IMR-90 (cell line): ENCODE results near the gene TTC28. TPM values are rescaled to one million over a fixed set of nuclear protein-coding genes. Genes with fewer than 3 reads are reported as not detected.

Source experiments
- ATAC-seq: fragments of 200-7000 bp; cut with Tn5 transposase; 2 replicates; pipeline ENCODE4 v1.9.1; 2020; ENCODE audit warnings: low read depth, mild to moderate bottlenecking, moderate library complexity
- BruUV-seq: library from RNA; stranded (reverse); fragments of 400-500 nt; replicated peaks from 2 replicates; lab custom pipeline; 2021; lab: Mats Ljungman, UMichigan
- CTCF ChIA-PET: fragments of 300-600 bp; formaldehyde crosslinking; extraction: SDS; loops from one replicate; lab custom pipeline; 2021; ENCODE audit warnings: antibody characterized with exemption; lab: Yijun Ruan, JAX
- POLR2A ChIA-PET: fragments of 300-600 bp; sonication (Branson Sonifier 250); formaldehyde crosslinking; loops from one replicate; lab custom pipeline; 2022; ENCODE audit warnings: antibody characterized with exemption; ENCODE audit not compliant: unreplicated experiment; lab: Charles Lee
- DNase-seq: peaks from one replicate; pipeline ENCODE4 v3.0.0; 2013
- H2AFZ ChIP-seq: replicated peaks from 2 replicates; pipeline ENCODE3; 2013; ENCODE audit warnings: low read length, mild to moderate bottlenecking; ENCODE audit not compliant: poor library complexity
- H2AK5ac ChIP-seq: 2 replicates; pipeline ENCODE4 v1.6.1; 2013; ENCODE audit warnings: low read depth, low read length, inconsistent platforms
- H2AK9ac ChIP-seq: replicated peaks from 2 replicates; pipeline ENCODE3; 2013; ENCODE audit warnings: mild to moderate bottlenecking, low read depth, low read length, moderate library complexity; ENCODE audit not compliant: poor library complexity
- H2BK120ac ChIP-seq: 2 replicates; pipeline ENCODE4 v1.6.1; 2013; ENCODE audit warnings: low read depth, low read length, inconsistent platforms
- H2BK15ac ChIP-seq: 3 replicates; pipeline ENCODE4 v1.6.1; 2013; ENCODE audit warnings: low read depth, low read length, inconsistent platforms
- H2BK20ac ChIP-seq: 2 replicates; pipeline ENCODE4 v1.6.1; 2013; ENCODE audit warnings: low read depth, mild to moderate bottlenecking, inconsistent platforms, low read length, moderate library complexity
- H2BK5ac ChIP-seq: 2 replicates; pipeline ENCODE4 v1.6.1; 2013; ENCODE audit warnings: mild to moderate bottlenecking, low read depth, low read length, inconsistent platforms; ENCODE audit not compliant: poor library complexity, severe bottlenecking
- H3K14ac ChIP-seq: replicated peaks from 2 replicates; pipeline ENCODE4 v1.6.1; 2013; ENCODE audit warnings: low read depth, low read length, inconsistent platforms
- H3K18ac ChIP-seq: 2 replicates; pipeline ENCODE4 v1.6.1; 2013; ENCODE audit warnings: low read depth, low read length, control low read depth
- H3K23ac ChIP-seq: 2 replicates; pipeline ENCODE4 v1.6.1; 2013; ENCODE audit warnings: low read depth, low read length, inconsistent platforms
- H3K27ac ChIP-seq: 2 replicates; pipeline ENCODE4 v1.5.1; 2013; ENCODE audit warnings: mild to moderate bottlenecking, control low read depth, low read length; ENCODE audit not compliant: insufficient read depth
- H3K27me3 ChIP-seq: 2 replicates; pipeline ENCODE4 v1.6.1; 2013; ENCODE audit warnings: low read length; ENCODE audit not compliant: control insufficient read depth, insufficient read depth
- H3K36me3 ChIP-seq: 2 replicates; pipeline ENCODE4 v1.6.1; 2013; ENCODE audit warnings: low read length, mixed read lengths; ENCODE audit not compliant: control insufficient read depth, insufficient read depth
- H3K4ac ChIP-seq: 2 replicates; pipeline ENCODE4 v1.6.1; 2013; ENCODE audit warnings: low read depth, low read length, inconsistent platforms
- H3K4me1 ChIP-seq: 2 replicates; pipeline ENCODE4 v1.6.1; 2013; ENCODE audit warnings: low read length, mixed read lengths; ENCODE audit not compliant: control insufficient read depth, insufficient read depth
- H3K4me2 ChIP-seq: 2 replicates; pipeline ENCODE4 v1.6.1; 2013; ENCODE audit warnings: low read depth, mild to moderate bottlenecking, control low read depth, low read length, moderate library complexity
- H3K4me3 ChIP-seq: 2 replicates; pipeline ENCODE4 v1.5.1; 2013; ENCODE audit warnings: low read depth, mild to moderate bottlenecking, control low read depth, low read length, moderate library complexity; ENCODE audit not compliant: insufficient read depth
- H3K56ac ChIP-seq: 2 replicates; pipeline ENCODE4 v1.6.1; 2013; ENCODE audit warnings: low read length, inconsistent platforms; ENCODE audit not compliant: insufficient read depth; ENCODE audit errors: extremely low read depth
- H3K79me1 ChIP-seq, 2 experiments: 2 replicates each; pipeline ENCODE4 v1.6.1; 2013; ENCODE audit warnings: low read length in 2 of 2, inconsistent platforms in 1 of 2, low read depth in 1 of 2
- H3K9ac ChIP-seq: 2 replicates; pipeline ENCODE4 v1.6.1; 2013; ENCODE audit warnings: low read depth, low read length, control low read depth
- H3K9me1 ChIP-seq: 2 replicates; pipeline ENCODE4 v1.6.1; 2013; ENCODE audit warnings: low read length, inconsistent platforms; ENCODE audit not compliant: insufficient read depth
- H3K9me3 ChIP-seq: 2 replicates; pipeline ENCODE4 v1.6.1; 2013; ENCODE audit warnings: low read length; ENCODE audit not compliant: control insufficient read depth, insufficient read depth
- H4K20me1 ChIP-seq: 2 replicates; pipeline ENCODE4 v1.6.1; 2013; ENCODE audit warnings: low read length, inconsistent platforms; ENCODE audit not compliant: insufficient read depth
- H4K5ac ChIP-seq: 2 replicates; pipeline ENCODE4 v1.6.1; 2013; ENCODE audit warnings: mild to moderate bottlenecking, low read depth, low read length, control low read depth
- H4K8ac ChIP-seq, 2 experiments: 2 replicates each; pipeline ENCODE4 v1.6.1; 2013; ENCODE audit warnings: low read depth in 2 of 2, low read length in 2 of 2, control low read depth in 1 of 2, inconsistent platforms in 1 of 2
- H4K91ac ChIP-seq: 2 replicates; pipeline ENCODE4 v1.6.1; 2013; ENCODE audit warnings: low read depth, low read length, inconsistent platforms; ENCODE audit not compliant: insufficient read depth
- BHLHE40 ChIP-seq: fragments of 150-350 bp; IDR thresholded peaks from 2 replicates; pipeline ENCODE4 v1.6.1; 2016; ENCODE audit warnings: mild to moderate bottlenecking, low read depth, low read length
- CEBPB ChIP-seq: IDR thresholded peaks from 2 replicates; pipeline ENCODE4 v1.6.1; 2012; ENCODE audit warnings: low read depth, low read length, improper control_type of control experiment
- CHD1 ChIP-seq: IDR thresholded peaks from 2 replicates; pipeline ENCODE4 v1.6.1; 2012; ENCODE audit warnings: low read depth, low read length, improper control_type of control experiment
- FOS ChIP-seq: fragments of 150-350 bp; IDR thresholded peaks from 2 replicates; pipeline ENCODE4 v1.6.1; 2016; ENCODE audit warnings: low read depth, low read length
- MAFK ChIP-seq: IDR thresholded peaks from 2 replicates; pipeline ENCODE4 v1.6.1; 2012; ENCODE audit warnings: low read depth, low read length, improper control_type of control experiment
- MAZ ChIP-seq: IDR thresholded peaks from 2 replicates; pipeline ENCODE4 v1.6.1; 2012; ENCODE audit warnings: low read depth, mild to moderate bottlenecking, low read length, improper control_type of control experiment, moderate library complexity, borderline replicate concordance
- MXI1 ChIP-seq: IDR thresholded peaks from 2 replicates; pipeline ENCODE4 v1.6.1; 2012; ENCODE audit warnings: low read depth, mild to moderate bottlenecking, low read length, moderate library complexity, borderline replicate concordance
- NFE2L2 ChIP-seq: fragments of 150-350 bp; IDR thresholded peaks from 2 replicates; pipeline ENCODE4 v1.6.1; 2016; ENCODE audit warnings: low read depth, mild to moderate bottlenecking, low read length
- POLR2A ChIP-seq: IDR thresholded peaks from 2 replicates; pipeline ENCODE4 v1.6.1; 2012; ENCODE audit warnings: mild to moderate bottlenecking, low read depth, low read length
- RAD21 ChIP-seq: IDR thresholded peaks from 2 replicates; pipeline ENCODE4 v1.6.1; 2012; ENCODE audit warnings: low read length, improper control_type of control experiment
- RCOR1 ChIP-seq: IDR thresholded peaks from 2 replicates; pipeline ENCODE4 v1.6.1; 2012; ENCODE audit warnings: mild to moderate bottlenecking, low read length, improper control_type of control experiment; ENCODE audit not compliant: insufficient replicate concordance
- RFX5 ChIP-seq: IDR thresholded peaks from 2 replicates; pipeline ENCODE4 v1.8.0; 2012; ENCODE audit warnings: low read depth, mild to moderate bottlenecking, low read length, moderate library complexity
- SMC3 ChIP-seq: fragments of 150-350 bp; IDR thresholded peaks from 2 replicates; pipeline ENCODE4 v1.6.1; 2016; ENCODE audit warnings: low read depth, mild to moderate bottlenecking, antibody characterized with exemption, low read length, moderate library complexity
- WGBS, 2 experiments: methylation state at CpG; one replicate each; pipeline versions ENCODE4 v1.1.5 to v1.1.7; 2013; ENCODE audit warnings: missing lambda C conversion rate in 2 of 2; ENCODE audit not compliant: insufficient read length in 1 of 2; ENCODE audit errors: extremely low coverage in 2 of 2; 5-methylcytosine and 5-hydroxymethylcytosine counted together
- dilution Hi-C: fragments of 300-500 bp; cut with HindIII; formaldehyde crosslinking; loops from one replicate; pipeline ENCODE4 v1.14.3; 2018; ENCODE audit warnings: low sequenced_read_pairs; ENCODE audit not compliant: unreplicated experiment
- in situ Hi-C: fragments of 300-500 bp; cut with MboI; formaldehyde crosslinking; loops from 3 replicates; pipeline ENCODE4 v1.14.3; 2019; ENCODE audit warnings: low sequenced_read_pairs, inconsistent platforms, mixed read lengths
- intact Hi-C: fragments of 100-400 bp; cut with micrococcal nuclease; formaldehyde crosslinking; loops from 2 replicates; pipeline ENCODE4 v1.10.0; 2022
- polyA plus RNA-seq, 3 experiments: library from polyadenylated mRNA; depleted of rRNA; stranded (reverse); fragments of >200 nt; gene quantifications; 2 replicates each; pipeline ENCODE4 v1.2.3, GENCODE V29; 2012; ENCODE audit warnings: low replicate concordance in 1 of 3
- total RNA-seq: library from RNA; depleted of rRNA; stranded (reverse); fragments of >200 nt; gene quantifications from 2 replicates; pipeline ENCODE4 v1.2.3, GENCODE V29; 2012
- TF ChIP-seq, protein P1 (sequence below): fragments of 150-350 bp; IDR thresholded peaks from 2 replicates; pipeline ENCODE4 v1.6.1; 2016; ENCODE audit warnings: low read depth, mild to moderate bottlenecking, low read length, moderate library complexity, borderline replicate concordance
- TF ChIP-seq, protein P2 (sequence below): conservative IDR thresholded peaks from 2 replicates; pipeline ENCODE4 v1.5.1; 2012; ENCODE audit warnings: mild to moderate bottlenecking, low read depth, low read length, improper control_type of control experiment
- TF ChIP-seq, protein P3 (sequence below): fragments of 150-350 bp; IDR thresholded peaks from 2 replicates; pipeline ENCODE4 v1.6.1; 2017; ENCODE audit warnings: mild to moderate bottlenecking, antibody characterized with exemption, low read length, low read depth

Gene TTC28
- total and polyA plus RNA-seq, 2 of the 4 experiments (the other 2 are of a cell fraction): 5.6 to 13.3 TPM

DNA sequence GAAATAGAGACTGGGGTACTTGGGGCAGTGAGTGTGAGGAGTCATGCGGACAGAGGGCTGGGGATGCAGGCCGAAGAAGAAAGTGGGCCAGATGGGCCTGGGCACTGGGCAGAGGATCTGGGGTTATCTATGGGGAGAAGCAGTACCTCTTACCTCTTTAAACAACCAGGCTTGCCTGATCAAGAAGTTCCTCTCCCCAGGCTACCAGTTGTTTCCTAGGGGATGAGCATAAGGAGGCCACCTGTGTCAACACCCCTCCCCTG lies 662.2 kb downstream of the TTC28 start:
- no peak overlapping the region for H3K18ac ChIP-seq
- H3K9me3 ChIP-seq: no peaks in the 10 kb centered on the region
- no TSS peak for BruUV-seq
- H2AK9ac ChIP-seq: no peak overlapping the region
- no peak overlapping the region for H3K4me3 ChIP-seq
- no peak overlapping the region for H2AK5ac ChIP-seq
- H3K23ac ChIP-seq: no peak overlapping the region
- ChIA-PET POLR2A (no interaction called here), CTCF (no interaction called here)
- no CpG with 5 or more reads among the region's 2 CpGs for WGBS, 2 experiments
- H3K9me1 ChIP-seq: no peaks in the 10 kb centered on the region
- intact Hi-C loops: no loop called here
- no peak overlapping the region for H3K27ac ChIP-seq
- H4K20me1 ChIP-seq: peaks cover 18% of the 10 kb centered on the region
- H4K91ac ChIP-seq: no peak overlapping the region
- dilution Hi-C loops: no loop called here
- no peak overlapping the region for H3K4me2 ChIP-seq
- H3K36me3 ChIP-seq: peaks cover 16% of the 10 kb centered on the region
- H3K79me1 ChIP-seq: no peaks in the 10 kb centered on the region
- no peak overlapping the region for H2BK20ac ChIP-seq
- no peak overlapping the region for H2BK120ac ChIP-seq
- H3K9ac ChIP-seq: no peak overlapping the region
- H3K14ac ChIP-seq: no peak overlapping the region
- no peak overlapping the region for H3K56ac ChIP-seq
- DNase-seq (no peak), ATAC-seq (no peak)
- no peak overlapping the region for H2AFZ ChIP-seq
- no peak overlapping the region for H3K4ac ChIP-seq
- no peak overlapping the region for H4K8ac ChIP-seq
- H4K5ac ChIP-seq: no peak overlapping the region
- H3K4me1 ChIP-seq: peaks cover 13% of the 10 kb centered on the region
- no peak overlapping the region for H2BK15ac ChIP-seq
- H3K27me3 ChIP-seq: no peaks in the 10 kb centered on the region
- in situ Hi-C loops: loop anchor here (25.0 kb wide), 1 partner anchor 1255 kb away; no protein-coding TSS in a partner anchor
- no peak overlapping the region for H2BK5ac ChIP-seq
- TF ChIP-seq CEBPB (no peak), RAD21 (no peak), NFE2L2 (no peak), BHLHE40 (no peak), CHD1 (no peak), POLR2A (no peak), SMC3 (no peak), MAFK (no peak), MXI1 (no peak), RFX5 (no peak), MAZ (no peak), RCOR1 (no peak), FOS (no peak)
- TF ChIP-seq, protein P1, sequence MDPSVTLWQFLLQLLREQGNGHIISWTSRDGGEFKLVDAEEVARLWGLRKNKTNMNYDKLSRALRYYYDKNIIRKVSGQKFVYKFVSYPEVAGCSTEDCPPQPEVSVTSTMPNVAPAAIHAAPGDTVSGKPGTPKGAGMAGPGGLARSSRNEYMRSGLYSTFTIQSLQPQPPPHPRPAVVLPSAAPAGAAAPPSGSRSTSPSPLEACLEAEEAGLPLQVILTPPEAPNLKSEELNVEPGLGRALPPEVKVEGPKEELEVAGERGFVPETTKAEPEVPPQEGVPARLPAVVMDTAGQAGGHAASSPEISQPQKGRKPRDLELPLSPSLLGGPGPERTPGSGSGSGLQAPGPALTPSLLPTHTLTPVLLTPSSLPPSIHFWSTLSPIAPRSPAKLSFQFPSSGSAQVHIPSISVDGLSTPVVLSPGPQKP: no peak
- TF ChIP-seq, protein P2, sequence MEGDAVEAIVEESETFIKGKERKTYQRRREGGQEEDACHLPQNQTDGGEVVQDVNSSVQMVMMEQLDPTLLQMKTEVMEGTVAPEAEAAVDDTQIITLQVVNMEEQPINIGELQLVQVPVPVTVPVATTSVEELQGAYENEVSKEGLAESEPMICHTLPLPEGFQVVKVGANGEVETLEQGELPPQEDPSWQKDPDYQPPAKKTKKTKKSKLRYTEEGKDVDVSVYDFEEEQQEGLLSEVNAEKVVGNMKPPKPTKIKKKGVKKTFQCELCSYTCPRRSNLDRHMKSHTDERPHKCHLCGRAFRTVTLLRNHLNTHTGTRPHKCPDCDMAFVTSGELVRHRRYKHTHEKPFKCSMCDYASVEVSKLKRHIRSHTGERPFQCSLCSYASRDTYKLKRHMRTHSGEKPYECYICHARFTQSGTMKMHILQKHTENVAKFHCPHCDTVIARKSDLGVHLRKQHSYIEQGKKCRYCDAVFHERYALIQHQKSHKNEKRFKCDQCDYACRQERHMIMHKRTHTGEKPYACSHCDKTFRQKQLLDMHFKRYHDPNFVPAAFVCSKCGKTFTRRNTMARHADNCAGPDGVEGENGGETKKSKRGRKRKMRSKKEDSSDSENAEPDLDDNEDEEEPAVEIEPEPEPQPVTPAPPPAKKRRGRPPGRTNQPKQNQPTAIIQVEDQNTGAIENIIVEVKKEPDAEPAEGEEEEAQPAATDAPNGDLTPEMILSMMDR: no peak
- TF ChIP-seq, protein P3, sequence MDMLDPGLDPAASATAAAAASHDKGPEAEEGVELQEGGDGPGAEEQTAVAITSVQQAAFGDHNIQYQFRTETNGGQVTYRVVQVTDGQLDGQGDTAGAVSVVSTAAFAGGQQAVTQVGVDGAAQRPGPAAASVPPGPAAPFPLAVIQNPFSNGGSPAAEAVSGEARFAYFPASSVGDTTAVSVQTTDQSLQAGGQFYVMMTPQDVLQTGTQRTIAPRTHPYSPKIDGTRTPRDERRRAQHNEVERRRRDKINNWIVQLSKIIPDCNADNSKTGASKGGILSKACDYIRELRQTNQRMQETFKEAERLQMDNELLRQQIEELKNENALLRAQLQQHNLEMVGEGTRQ: no peak
